CD4-positive, alpha-beta T cell (primary cell): ENCODE results near the gene STARD7. TPM values are rescaled to one million over a fixed set of nuclear protein-coding genes. Genes with fewer than 3 reads are reported as not detected.
"Not testable (repeated sequence)": the region's sequence is repeated elsewhere in the genome, so short reads cannot be mapped to it uniquely, and the experiment has no call there.

Source experiments
- ATAC-seq: fragments of 200-7000 bp; cut with Tn5 transposase; one replicate; pipeline ENCODE4 v1.10.0; 2022; ENCODE audit warnings: mild to moderate bottlenecking; ENCODE audit not compliant: poor library complexity
- CTCF ChIA-PET: fragments of 350-600 bp; sonication (Branson Sonifier 250); formaldehyde crosslinking; loops from one replicate; lab custom pipeline; 2021; ENCODE audit warnings: antibody characterized with exemption, inconsistent platforms; lab: Charles Lee
- POLR2A ChIA-PET: fragments of 350-600 bp; sonication (Branson Sonifier 250); formaldehyde crosslinking; loops from one replicate; lab custom pipeline; 2021; ENCODE audit warnings: antibody characterized with exemption, inconsistent platforms; lab: Charles Lee
- DNase-seq, 14 experiments: peaks; one replicate each; pipeline ENCODE4 v3.0.0-alpha.2; 2013 to 2020; ENCODE audit warnings: mixed read lengths in 2 of 14
- H3K27ac ChIP-seq, 2 donors: one replicate each; pipeline versions ENCODE4 v1.5.1 to v1.7.0; 2013; ENCODE audit warnings: low read length in 2 of 2, low read depth in 1 of 2, mild to moderate bottlenecking in 1 of 2
- H3K27me3 ChIP-seq, 2 experiments: 1 replicate in 1 of 2; 2 replicates in 1 of 2; pipeline versions ENCODE4 v1.6.1 to v1.7.0; 2013; ENCODE audit warnings: low read length in 2 of 2, control low read depth in 1 of 2, mild to moderate bottlenecking in 1 of 2, moderate library complexity in 1 of 2; ENCODE audit not compliant: insufficient read depth in 2 of 2, control insufficient read depth in 1 of 2
- H3K36me3 ChIP-seq: one replicate; pipeline ENCODE4 v1.6.1; 2013; ENCODE audit warnings: low read length, control low read depth; ENCODE audit not compliant: insufficient read depth
- H3K4me1 ChIP-seq: one replicate; pipeline ENCODE4 v1.6.1; 2013; ENCODE audit warnings: low read length, control low read depth; ENCODE audit not compliant: insufficient read depth
- H3K4me3 ChIP-seq: one replicate; pipeline ENCODE4 v1.5.1; 2013; ENCODE audit warnings: mild to moderate bottlenecking, low read length, moderate library complexity
- H3K9me3 ChIP-seq, 2 experiments: 1 replicate in 1 of 2; 2 replicates in 1 of 2; pipeline versions ENCODE4 v1.6.1 to v1.7.0; 2013; ENCODE audit warnings: low read length in 2 of 2, mild to moderate bottlenecking in 2 of 2, control low read depth in 1 of 2, moderate library complexity in 1 of 2; ENCODE audit not compliant: control insufficient read depth in 1 of 2, insufficient read depth in 1 of 2
- H3K27ac Mint-ChIP-seq: one replicate; pipeline ENCODE4 v1.8.0; 2020; ENCODE audit warnings: mixed read lengths
- H3K27me3 Mint-ChIP-seq: one replicate; pipeline ENCODE4 v1.8.0; 2021; ENCODE audit warnings: mixed read lengths
- H3K36me3 Mint-ChIP-seq: one replicate; pipeline ENCODE4 v1.8.0; 2021; ENCODE audit warnings: low read depth, mixed read lengths
- H3K4me1 Mint-ChIP-seq: one replicate; pipeline ENCODE4 v1.8.0; 2021; ENCODE audit warnings: low read depth, mixed read lengths
- H3K4me3 Mint-ChIP-seq: one replicate; pipeline ENCODE4 v1.8.0; 2020; ENCODE audit warnings: mild to moderate bottlenecking, mixed read lengths
- H3K9me3 Mint-ChIP-seq: one replicate; pipeline ENCODE4 v1.8.0; 2020; ENCODE audit warnings: mixed read lengths
- intact Hi-C, 2 experiments: fragments of 100-400 bp; cut with DNase I in 1 of 2; cut with micrococcal nuclease in 1 of 2; formaldehyde crosslinking; loops; one replicate each; pipeline versions ENCODE4 v1.15.1 to v1.9.0; 2023 to 2025; cut with DNase I, micrococcal nuclease
- polyA plus RNA-seq, 2 donors: library from polyadenylated mRNA; unstranded; fragments of 120-200 nt; gene quantifications; one replicate each; pipeline ENCODE4 v1.2.1, GENCODE V29; 2013
- total RNA-seq, 174 experiments: library from RNA in 2 of 174; stranded (reverse) in 2 of 174; gene quantifications; one replicate each; pipeline ENCODE4 v1.2.3 and lab custom pipeline; 2021 to 2026
- TF ChIP-seq, protein P1 (sequence below): fragments of 200-600 bp; IDR thresholded peaks from one replicate; pipeline ENCODE4 v1.8.0; 2022; ENCODE audit warnings: antibody characterized with exemption, mild to moderate bottlenecking

The STARD7 gene, protein sequence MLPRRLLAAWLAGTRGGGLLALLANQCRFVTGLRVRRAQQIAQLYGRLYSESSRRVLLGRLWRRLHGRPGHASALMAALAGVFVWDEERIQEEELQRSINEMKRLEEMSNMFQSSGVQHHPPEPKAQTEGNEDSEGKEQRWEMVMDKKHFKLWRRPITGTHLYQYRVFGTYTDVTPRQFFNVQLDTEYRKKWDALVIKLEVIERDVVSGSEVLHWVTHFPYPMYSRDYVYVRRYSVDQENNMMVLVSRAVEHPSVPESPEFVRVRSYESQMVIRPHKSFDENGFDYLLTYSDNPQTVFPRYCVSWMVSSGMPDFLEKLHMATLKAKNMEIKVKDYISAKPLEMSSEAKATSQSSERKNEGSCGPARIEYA
- total RNA-seq, result 10 to 100 TPM; 57.4 to 58.6 TPM
- 62.3 TPM for polyA plus RNA-seq (2013, experiment 1 of 2)
- 59.3 TPM for polyA plus RNA-seq (2013, experiment 2 of 2)
- 89.2 to 474 (median 161) reads per million in 172 experiments for total RNA-seq (lab: John Stamatoyannopoulos, UW)

DNA sequence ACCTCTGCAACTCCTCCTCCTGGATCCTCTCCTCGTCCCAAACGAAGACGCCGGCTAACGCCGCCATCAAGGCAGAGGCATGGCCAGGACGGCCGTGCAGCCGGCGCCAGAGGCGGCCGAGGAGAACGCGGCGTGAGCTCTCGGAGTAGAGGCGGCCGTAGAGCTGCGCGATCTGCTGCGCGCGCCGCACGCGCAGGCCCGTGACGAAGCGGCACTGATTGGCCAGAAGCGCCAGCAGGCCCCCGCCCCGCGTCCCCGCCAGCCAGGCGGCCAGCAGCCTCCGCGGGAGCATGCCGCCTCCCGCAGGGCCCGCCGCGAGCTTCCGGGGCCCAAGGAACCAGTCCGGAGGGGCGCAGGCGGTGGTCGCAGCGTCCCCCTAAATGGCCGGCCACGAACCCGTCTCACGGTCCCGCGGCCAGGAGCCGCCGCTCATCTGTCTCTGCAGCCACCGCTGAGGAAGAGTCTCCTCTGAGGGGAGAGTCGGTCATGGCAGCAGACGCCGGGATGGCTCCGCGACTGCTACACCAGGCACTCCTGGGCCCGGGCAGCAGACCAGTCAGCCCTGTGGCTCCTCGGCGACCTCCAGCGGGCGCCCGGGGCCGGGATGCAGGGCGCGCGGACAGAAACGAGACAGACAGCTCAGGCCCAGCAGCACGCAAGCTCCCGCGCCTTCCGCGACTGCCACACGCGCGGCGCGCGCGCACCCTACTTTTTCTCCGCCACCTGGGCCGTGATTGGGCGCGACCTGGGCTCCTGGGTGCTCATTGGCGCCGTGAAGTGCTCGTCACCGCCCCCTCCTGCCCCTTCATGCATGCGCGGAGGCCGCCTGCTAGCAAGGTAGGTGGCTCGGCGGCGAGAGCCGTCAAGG lies at the start of gene STARD7:
Gene STARD7 (minus strand): TSS at position 685 of the 868 bp plus-strand sequence. CDS start 393 bp downstream, at position 292.
- ChIA-PET POLR2A (interaction anchor here (0.6 to 2.3 kb wide), 32 partner anchors 9 to 682 kb away, joined by 3 to 26 read pairs (median 4); partner anchors contain the start of genes ARID5A, CIAO1, DUSP2 and KANSL3), CTCF (interaction anchor here (0.7 to 1.6 kb wide), 8 partner anchors 8 to 91 kb away, joined by 3 to 7 read pairs (median 4); partner anchors contain the start of genes ADRA2B and ASTL)
- H3K27ac Mint-ChIP-seq, result peak within 1 kb of the TSS; percentile 89
- H3K27me3 ChIP-seq, result no peaks in the 10 kb centered on the region
- H3K4me1 ChIP-seq, result peaks cover 49% of the 10 kb centered on the region
- H3K36me3 Mint-ChIP-seq, result peaks cover 42% of the 10 kb centered on the region
- H3K27me3 Mint-ChIP-seq, result no peaks in the 10 kb centered on the region
- DNase-seq (peak; percentile 94 to 98 (median 96)), ATAC-seq (peak; percentile 87)
- no peaks in the 10 kb centered on the region for H3K36me3 ChIP-seq
- peaks cover 57% of the 10 kb centered on the region for H3K4me1 Mint-ChIP-seq
- TF ChIP-seq, protein P1, sequence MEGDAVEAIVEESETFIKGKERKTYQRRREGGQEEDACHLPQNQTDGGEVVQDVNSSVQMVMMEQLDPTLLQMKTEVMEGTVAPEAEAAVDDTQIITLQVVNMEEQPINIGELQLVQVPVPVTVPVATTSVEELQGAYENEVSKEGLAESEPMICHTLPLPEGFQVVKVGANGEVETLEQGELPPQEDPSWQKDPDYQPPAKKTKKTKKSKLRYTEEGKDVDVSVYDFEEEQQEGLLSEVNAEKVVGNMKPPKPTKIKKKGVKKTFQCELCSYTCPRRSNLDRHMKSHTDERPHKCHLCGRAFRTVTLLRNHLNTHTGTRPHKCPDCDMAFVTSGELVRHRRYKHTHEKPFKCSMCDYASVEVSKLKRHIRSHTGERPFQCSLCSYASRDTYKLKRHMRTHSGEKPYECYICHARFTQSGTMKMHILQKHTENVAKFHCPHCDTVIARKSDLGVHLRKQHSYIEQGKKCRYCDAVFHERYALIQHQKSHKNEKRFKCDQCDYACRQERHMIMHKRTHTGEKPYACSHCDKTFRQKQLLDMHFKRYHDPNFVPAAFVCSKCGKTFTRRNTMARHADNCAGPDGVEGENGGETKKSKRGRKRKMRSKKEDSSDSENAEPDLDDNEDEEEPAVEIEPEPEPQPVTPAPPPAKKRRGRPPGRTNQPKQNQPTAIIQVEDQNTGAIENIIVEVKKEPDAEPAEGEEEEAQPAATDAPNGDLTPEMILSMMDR, result peak; percentile 17
- peak within 1 kb of the TSS; percentile 85 for H3K4me3 ChIP-seq
- intact Hi-C loops, result loop anchor here (1.0 to 10.0 kb wide), 7 partner anchors 58 to 324 kb away; partner anchors contain the start of genes CIAO1 (in 2 of the 2), DUSP2 (in 2 of the 2), ITPRIPL1 (in 1 of the 2) and NEURL3 (in 1 of the 2)
- no peaks in the 10 kb centered on the region for H3K9me3 Mint-ChIP-seq
- peak within 1 kb of the TSS; percentile 57 to 87 for H3K27ac ChIP-seq
- H3K9me3 ChIP-seq, result no peaks in the 10 kb centered on the region
- peak within 1 kb of the TSS; percentile 96 for H3K4me3 Mint-ChIP-seq

DNA sequence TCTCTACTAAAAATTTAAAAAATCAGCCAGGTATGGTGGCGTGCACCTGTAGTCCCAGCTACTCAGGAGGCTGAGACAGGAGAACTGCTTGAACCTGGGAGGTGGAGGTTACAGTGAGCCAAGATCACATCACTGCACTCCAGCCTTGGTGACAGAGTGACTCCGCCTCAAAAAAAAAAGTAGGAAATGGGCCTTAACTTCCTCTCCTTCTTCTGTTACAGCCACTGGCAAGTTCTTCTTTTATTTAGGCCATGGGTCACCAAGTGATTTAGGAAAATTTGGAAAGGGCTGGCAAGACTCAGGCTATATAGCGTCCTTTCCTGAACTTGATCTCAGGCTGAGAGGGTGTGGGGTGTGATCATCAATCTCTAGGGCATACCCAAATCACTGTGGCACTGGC lies 49.1 kb upstream of the STARD7 start:
- H3K4me1 Mint-ChIP-seq, result peaks cover 74% of the 10 kb centered on the region
- not testable (repeated sequence) for ATAC-seq
- H3K27ac ChIP-seq, result peak overlapping the region in 1 of 2 donors; percentile 25

DNA sequence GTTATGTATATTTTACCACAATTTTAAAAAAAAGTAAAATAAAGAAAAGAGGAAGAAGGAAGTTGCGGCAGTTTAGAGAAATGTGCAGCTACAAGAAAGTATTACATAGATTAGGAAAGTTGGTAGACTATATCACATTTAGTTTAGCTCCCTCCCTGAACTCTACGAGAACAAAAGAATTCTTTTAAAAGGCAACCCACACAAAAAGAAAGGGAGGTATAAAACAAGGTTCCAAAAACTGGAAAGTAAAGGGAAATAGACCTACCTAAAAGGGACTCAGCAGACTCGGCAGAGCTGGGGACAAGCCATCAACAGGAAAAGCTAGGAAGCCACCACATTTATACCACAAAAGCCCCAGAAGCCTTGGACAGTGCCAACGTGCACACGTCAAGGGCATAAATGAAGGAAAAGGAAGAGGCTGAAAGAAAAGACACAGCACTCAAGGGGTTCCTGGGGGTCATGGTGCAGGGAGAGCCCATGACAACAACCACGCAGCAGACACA lies 48.0 kb upstream of the STARD7 start:
- H3K36me3 Mint-ChIP-seq, result peaks cover 90% of the 10 kb centered on the region
- ATAC-seq (peak; percentile 50), DNase-seq (no peak)
- H3K27me3 ChIP-seq, result no peaks in the 10 kb centered on the region
- CTCF ChIA-PET, result no interaction called here
- H3K9me3 ChIP-seq, result no peaks in the 10 kb centered on the region
- POLR2A ChIA-PET, result interaction anchor here (1.0 to 2.0 kb wide), 4 partner anchors 8 to 48 kb away, joined by 3 to 11 read pairs (median 6); partner anchors contain the start of gene STARD7
- intact Hi-C loops, result no loop called here
- H3K4me1 Mint-ChIP-seq, result peaks cover 66% of the 10 kb centered on the region
- TF ChIP-seq, protein P1, result no peak
- H3K4me3 Mint-ChIP-seq, result peak overlapping the region; percentile 74
- peak overlapping the region; percentile 81 for H3K27ac Mint-ChIP-seq
- no peaks in the 10 kb centered on the region for H3K9me3 Mint-ChIP-seq
- H3K27me3 Mint-ChIP-seq, result no peaks in the 10 kb centered on the region
- H3K4me1 ChIP-seq, result peaks cover 55% of the 10 kb centered on the region
- H3K36me3 ChIP-seq, result peaks cover 71% of the 10 kb centered on the region
- peak overlapping the region; percentile 3 to 51 for H3K27ac ChIP-seq
- H3K4me3 ChIP-seq, result peak overlapping the region; percentile 8

More for the DNA sequence above, 49.1 kb upstream of the STARD7 start:
- H3K4me3 ChIP-seq, H3K27me3 ChIP-seq, H3K4me3 Mint-ChIP-seq, H3K27me3 Mint-ChIP-seq, intact Hi-C loops, H3K9me3 Mint-ChIP-seq, CTCF ChIA-PET, H3K9me3 ChIP-seq: not testable (repeated sequence)
- DNase-seq, result peak in 1 of 14 experiments; percentile 37
- Mint-ChIP-seq H3K36me3 (peaks cover 88% of the 10 kb centered on the region), H3K27ac (peak overlapping the region; percentile 71)
- Histone ChIP-seq H3K4me1 (peaks cover 62% of the 10 kb centered on the region), H3K36me3 (peaks cover 63% of the 10 kb centered on the region)
- POLR2A ChIA-PET, result interaction anchor here (1.5 to 2.0 kb wide), 2 partner anchors 15 to 49 kb away, joined by 6 to 11 read pairs; partner anchors contain the start of gene STARD7
